Mesodermal cell (in vitro differentiated cells): ENCODE measurements around the gene SLAMF7. TPM values are rescaled to one million over a fixed set of nuclear protein-coding genes. Genes with fewer than 3 reads are reported as not detected.
"Not testable (repeated sequence)": the region's sequence is repeated elsewhere in the genome, so short reads cannot be mapped to it uniquely, and the experiment has no call there.

Experiments used
- H3K27ac ChIP-seq: 2 replicates; pipeline ENCODE4 v1.7.0; 2013; ENCODE audit warnings: mild to moderate bottlenecking, low read depth, low read length, moderate library complexity; ENCODE audit not compliant: severe bottlenecking
- H3K36me3 ChIP-seq: 2 replicates; pipeline ENCODE4 v1.7.1; 2013; ENCODE audit warnings: mild to moderate bottlenecking, low read length, moderate library complexity; ENCODE audit not compliant: control insufficient read depth, insufficient read depth
- H3K4me1 ChIP-seq: one replicate; pipeline ENCODE4 v1.7.1; 2013; ENCODE audit warnings: mild to moderate bottlenecking, low read length; ENCODE audit not compliant: insufficient read depth, control insufficient read depth, poor library complexity, severe bottlenecking
- H3K4me3 ChIP-seq: 2 replicates; pipeline ENCODE4 v1.7.0; 2013; ENCODE audit warnings: low read length, control low read depth, mild to moderate bottlenecking; ENCODE audit not compliant: insufficient read depth, poor library complexity, severe bottlenecking; ENCODE audit errors: extremely low read depth
- H3K9me3 ChIP-seq: 2 replicates; pipeline ENCODE4 v1.7.1; 2013; ENCODE audit warnings: mild to moderate bottlenecking, low read length, moderate library complexity; ENCODE audit not compliant: control insufficient read depth
- WGBS, 2 experiments: methylation state at CpG; one replicate each; pipeline ENCODE4 v1.1.5; 2013; ENCODE audit warnings: missing lambda C conversion rate in 2 of 2; ENCODE audit not compliant: insufficient coverage in 2 of 2; 5-methylcytosine and 5-hydroxymethylcytosine counted together
- polyA plus RNA-seq, 2 experiments: library from polyadenylated mRNA; stranded (reverse); fragments of 50-300 nt; gene quantifications; one replicate each; pipeline ENCODE4 v1.2.3, GENCODE V29; 2013

Gene SLAMF7
- polyA plus RNA-seq (2013, experiment 1 of 2): 0.63 TPM
- 0.51 TPM for polyA plus RNA-seq (2013, experiment 2 of 2)

DNA sequence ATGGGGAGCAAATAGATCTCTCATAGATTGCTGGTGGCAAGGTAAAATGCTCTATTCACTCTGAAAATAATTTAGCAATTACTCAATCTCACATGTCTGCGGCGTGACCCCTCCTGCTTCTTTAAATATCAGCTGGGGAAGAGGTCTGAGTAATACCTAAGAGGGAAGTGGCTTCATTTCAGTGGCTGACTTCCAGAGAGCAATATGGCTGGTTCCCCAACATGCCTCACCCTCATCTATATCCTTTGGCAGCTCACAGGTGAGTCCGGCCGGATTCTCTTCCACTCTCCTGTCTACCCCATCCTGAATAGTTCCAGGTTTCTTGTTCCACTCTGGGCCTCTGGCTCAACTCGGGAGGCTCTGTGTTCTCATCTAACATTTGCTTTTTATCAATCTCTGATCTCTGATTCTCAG lies at the start of gene SLAMF7:
Gene SLAMF7, plus strand, starts transcription at position 150 of the 414 bp plus-strand sequence. Its CDS starts 55 bp downstream, at position 205.
- H3K27ac ChIP-seq: no peak within 1 kb of the TSS
- H3K9me3 ChIP-seq: no peaks in the 10 kb centered on the region
- H3K4me3 ChIP-seq: no peak within 1 kb of the TSS
- no peaks in the 10 kb centered on the region for H3K36me3 ChIP-seq
- 92 to 95% methylated on average over 2 of the region's 5 CpGs for WGBS, 2 experiments
- no peaks in the 10 kb centered on the region for H3K4me1 ChIP-seq

DNA sequence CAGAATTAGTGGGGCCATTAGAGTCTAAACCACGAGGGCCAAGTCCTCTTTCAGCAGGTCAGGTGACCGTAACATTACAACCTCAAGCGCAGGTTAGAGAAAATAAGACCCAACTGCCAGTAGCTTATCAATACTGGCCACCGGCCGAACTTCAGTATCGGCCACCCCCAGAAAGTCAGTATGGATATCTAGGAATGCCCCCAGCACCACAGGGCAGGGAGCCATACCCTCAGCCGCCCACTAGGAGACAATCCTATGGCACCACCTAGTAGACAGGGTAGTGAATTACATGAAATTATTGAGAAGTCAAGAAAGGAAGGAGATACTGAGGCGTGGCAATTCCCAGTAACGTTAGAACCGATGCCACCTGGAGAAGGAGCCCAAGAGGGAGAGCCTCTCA lies 46.7 kb upstream of the SLAMF7 start:
- 87 to 95% methylated on average over 4 of the region's 10 CpGs for WGBS, 2 experiments
- H3K27ac ChIP-seq, H3K36me3 ChIP-seq, H3K4me1 ChIP-seq, H3K9me3 ChIP-seq, H3K4me3 ChIP-seq: not testable (repeated sequence)

- Histone ChIP-seq H3K27ac (no peak overlapping the region), H3K4me3 (no peak overlapping the region), H3K9me3 (no peaks in the 10 kb centered on the region), H3K36me3 (no peaks in the 10 kb centered on the region), H3K4me1 (no peaks in the 10 kb centered on the region)
- 86 to 96% methylated on average over 2 to 4 of the region's 5 CpGs for WGBS, 2 experiments
These were observed 36.9 kb upstream of the SLAMF7 start for GRCh38 chr1:160702100-160702499.

GRCh38 chr1:160704250-160704649 lies 34.8 kb upstream of the SLAMF7 start:
- 92 to 94% methylated on average over 3 of the region's 4 CpGs for WGBS, 2 experiments
- Histone ChIP-seq H3K27ac (no peak overlapping the region), H3K9me3 (no peaks in the 10 kb centered on the region), H3K4me1 (no peaks in the 10 kb centered on the region), H3K36me3 (no peaks in the 10 kb centered on the region), H3K4me3 (no peak overlapping the region)

GRCh38 chr1:160705212-160705621 lies 33.8 kb upstream of the SLAMF7 start:
- not testable (repeated sequence) for H3K4me1 ChIP-seq, H3K4me3 ChIP-seq, H3K27ac ChIP-seq, H3K9me3 ChIP-seq, H3K36me3 ChIP-seq
- 93 to 94% methylated on average over 3 of the region's 3 CpGs for WGBS, 2 experiments

- H3K9me3 ChIP-seq: no peaks in the 10 kb centered on the region
- no peak overlapping the region for H3K4me3 ChIP-seq
- H3K36me3 ChIP-seq: no peaks in the 10 kb centered on the region
- no peak overlapping the region for H3K27ac ChIP-seq
- H3K4me1 ChIP-seq: no peaks in the 10 kb centered on the region
These were observed 33.3 kb upstream of the SLAMF7 start for GRCh38 chr1:160705742-160706141.

DNA sequence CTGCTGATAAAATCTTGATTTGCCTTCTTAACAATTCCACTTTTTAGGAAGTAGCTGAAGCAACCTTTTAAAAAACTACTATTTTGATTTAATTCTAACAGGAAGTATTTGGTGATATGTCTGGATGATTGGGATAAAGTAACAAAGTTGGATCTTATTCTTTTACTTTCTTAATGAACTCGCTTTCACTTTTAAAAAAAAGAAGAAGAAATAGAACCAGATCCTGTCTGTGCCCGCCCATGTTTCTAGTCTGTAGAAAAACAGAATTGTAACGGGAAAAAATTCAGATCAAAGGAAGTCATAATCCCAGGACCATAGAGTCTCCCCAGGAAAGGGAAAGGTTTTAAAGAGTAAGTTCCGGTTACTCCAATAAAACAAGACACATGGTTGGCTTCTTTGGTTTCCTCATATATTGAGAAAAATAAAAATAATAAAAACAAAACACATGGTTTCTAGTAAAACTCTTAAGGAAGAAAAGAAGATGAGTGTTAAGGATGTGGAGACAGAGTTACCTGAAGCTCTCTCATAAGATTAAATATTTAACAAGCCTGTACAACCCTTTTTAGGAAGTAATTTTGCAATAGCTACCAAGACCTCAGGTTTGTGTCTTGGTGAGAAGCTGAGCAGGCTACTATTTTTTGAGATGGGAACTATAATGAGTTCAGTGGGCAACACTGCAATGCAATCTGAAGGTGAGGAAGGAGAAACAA lies 32.4 kb upstream of the SLAMF7 start:
- no peaks in the 10 kb centered on the region for H3K36me3 ChIP-seq
- no peaks in the 10 kb centered on the region for H3K9me3 ChIP-seq
- H3K27ac ChIP-seq: no peak overlapping the region
- WGBS, 2 experiments: 100% methylated on average over 2 to 3 of the region's 4 CpGs
- no peaks in the 10 kb centered on the region for H3K4me1 ChIP-seq
- no peak overlapping the region for H3K4me3 ChIP-seq

- whole genome bisulfite sequencing, 2 experiments: 85 to 91% methylated on average over 4 to 6 of the region's 8 CpGs
- Histone ChIP-seq H3K4me3 (no peak overlapping the region), H3K4me1 (no peaks in the 10 kb centered on the region), H3K9me3 (no peaks in the 10 kb centered on the region), H3K27ac (no peak overlapping the region), H3K36me3 (no peaks in the 10 kb centered on the region)
These were observed 31.6 kb upstream of the SLAMF7 start for GRCh38 chr1:160707236-160708064.

DNA sequence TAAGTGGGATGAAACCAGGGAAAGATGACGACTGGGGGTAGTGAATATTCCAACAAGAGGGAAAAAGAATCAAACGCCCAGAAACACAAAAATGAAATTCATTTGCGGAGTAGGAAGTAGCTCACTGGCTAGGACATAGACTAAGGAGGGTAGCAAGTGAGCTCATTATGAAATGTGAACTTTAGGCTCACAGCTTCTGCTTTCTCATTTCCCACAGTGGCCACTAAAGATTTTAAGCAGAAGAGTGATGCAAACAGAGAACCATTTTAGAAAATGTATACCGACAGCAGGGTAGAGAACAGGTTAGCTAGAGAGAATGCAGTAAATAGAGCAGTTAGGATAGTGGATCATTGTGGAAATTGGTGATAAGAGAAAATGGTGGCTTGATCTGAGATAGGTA lies 30.9 kb upstream of the SLAMF7 start:
- no peaks in the 10 kb centered on the region for H3K36me3 ChIP-seq
- no peaks in the 10 kb centered on the region for H3K9me3 ChIP-seq
- H3K27ac ChIP-seq: no peak overlapping the region
- H3K4me3 ChIP-seq: no peak overlapping the region
- WGBS, 2 experiments: 94% methylated on average over 3 to 4 of the region's 4 CpGs
- H3K4me1 ChIP-seq: no peaks in the 10 kb centered on the region

DNA sequence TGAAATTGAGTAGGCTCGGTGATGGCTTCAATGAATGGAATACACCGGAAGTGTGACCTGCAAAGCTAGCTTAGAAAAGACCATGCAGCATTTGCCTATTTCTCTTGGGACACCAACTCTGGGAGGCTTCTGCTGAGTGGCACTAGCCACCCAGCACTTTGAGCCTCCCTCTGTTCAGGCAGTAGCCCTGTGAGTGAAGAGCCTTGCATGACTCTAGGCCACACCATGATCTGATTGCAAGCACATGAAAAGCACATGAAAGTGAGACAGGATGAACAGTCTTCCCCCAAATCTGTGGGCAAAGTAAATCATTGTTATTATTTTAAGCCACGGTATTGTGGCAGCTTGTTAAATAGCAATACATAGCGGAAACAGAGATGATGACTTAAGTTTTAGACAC lies 30.2 kb upstream of the SLAMF7 start:
- no peaks in the 10 kb centered on the region for H3K9me3 ChIP-seq
- H3K4me1 ChIP-seq: no peaks in the 10 kb centered on the region
- WGBS, 2 experiments: 85 to 93% methylated on average over 4 of the region's 4 CpGs
- H3K27ac ChIP-seq: no peak overlapping the region
- no peaks in the 10 kb centered on the region for H3K36me3 ChIP-seq
- H3K4me3 ChIP-seq: no peak overlapping the region

DNA sequence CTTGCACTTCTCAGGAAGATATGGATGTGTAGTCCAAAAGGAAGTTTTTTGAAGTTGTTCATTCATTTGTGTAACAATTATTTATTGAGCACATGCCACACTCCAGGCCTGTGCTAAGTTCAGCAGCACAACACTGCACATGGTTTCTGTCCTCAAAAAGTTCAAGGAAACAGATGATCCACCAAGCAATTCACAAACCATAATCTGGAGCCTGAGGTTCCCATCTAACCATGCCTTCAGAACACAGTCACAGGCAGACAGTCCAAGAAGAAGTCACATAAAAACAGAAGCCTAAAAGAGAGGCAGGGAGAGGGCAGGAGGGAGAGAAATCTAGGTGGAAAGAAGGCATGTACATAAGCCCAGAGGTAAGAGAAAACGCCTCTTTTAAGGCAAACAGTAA lies 29.3 kb upstream of the SLAMF7 start:
- H3K9me3 ChIP-seq: no peaks in the 10 kb centered on the region
- H3K27ac ChIP-seq: no peak overlapping the region
- no CpG with 5 or more reads among the region's 1 CpG for WGBS, 2 experiments
- no peaks in the 10 kb centered on the region for H3K4me1 ChIP-seq
- H3K36me3 ChIP-seq: no peaks in the 10 kb centered on the region
- H3K4me3 ChIP-seq: no peak overlapping the region
